GM19467 (cell line): ENCODE results near the gene PYY.

Experiments
- ATAC-seq: cut with Tn5 transposase; IDR thresholded peaks from one replicate; pipeline ENCODE4 v1.9.1; 2021; ENCODE audit warnings: mild to moderate bottlenecking, moderate library complexity; ENCODE audit not compliant: unreplicated experiment

PYY gene

DNA sequence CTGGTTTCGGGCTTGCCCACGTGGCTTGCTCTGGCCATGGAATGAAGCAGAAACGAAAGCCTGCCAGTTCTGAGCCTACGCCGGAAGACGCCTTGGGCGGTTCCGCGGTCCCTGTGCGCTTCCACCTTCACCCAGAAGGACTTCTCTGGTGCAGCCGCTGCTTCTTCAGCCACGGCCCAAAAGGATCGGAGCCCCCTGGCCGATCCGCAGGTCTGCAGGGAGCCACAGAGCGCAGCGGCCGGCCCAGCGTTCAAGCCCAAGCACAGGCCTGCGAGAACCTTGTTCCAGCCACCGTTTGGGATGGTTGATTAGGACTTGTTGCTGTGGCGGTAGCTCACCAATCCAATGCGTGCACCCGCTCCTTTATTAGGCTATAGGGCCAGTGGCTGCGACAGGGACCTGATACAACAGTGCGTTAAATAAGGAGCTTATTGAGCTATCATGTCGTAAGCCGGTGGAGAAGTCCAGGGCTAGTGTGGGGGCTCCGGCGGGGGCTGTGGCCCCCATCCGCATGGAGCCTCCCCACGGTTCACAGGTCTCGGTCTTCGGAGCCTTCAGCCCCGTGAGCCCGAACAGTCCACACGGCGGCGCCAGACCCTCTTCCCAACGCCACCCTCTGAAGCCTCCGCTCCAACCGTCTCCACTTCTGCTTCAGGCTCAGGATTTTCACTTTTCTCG is 36.3 kb downstream of the PYY start:
- ATAC-seq, result no peak

DNA sequence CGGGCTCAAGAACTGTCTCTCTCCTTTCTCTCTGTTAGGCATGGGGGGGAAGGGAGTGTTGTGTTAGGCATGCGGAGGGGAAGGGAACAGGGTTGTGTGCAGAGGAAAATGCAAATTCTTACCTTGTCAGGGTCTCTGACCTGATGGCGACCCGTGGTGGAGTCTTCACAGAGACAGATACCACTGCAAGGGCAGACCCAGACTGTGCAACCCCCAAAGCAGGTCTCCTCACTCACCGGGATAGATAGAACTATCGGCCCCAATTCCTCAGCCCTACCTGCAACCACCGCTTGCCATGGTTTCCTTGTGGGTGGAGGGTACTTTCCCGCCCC is 36.8 kb downstream of the PYY start:
- no peak for ATAC-seq

DNA sequence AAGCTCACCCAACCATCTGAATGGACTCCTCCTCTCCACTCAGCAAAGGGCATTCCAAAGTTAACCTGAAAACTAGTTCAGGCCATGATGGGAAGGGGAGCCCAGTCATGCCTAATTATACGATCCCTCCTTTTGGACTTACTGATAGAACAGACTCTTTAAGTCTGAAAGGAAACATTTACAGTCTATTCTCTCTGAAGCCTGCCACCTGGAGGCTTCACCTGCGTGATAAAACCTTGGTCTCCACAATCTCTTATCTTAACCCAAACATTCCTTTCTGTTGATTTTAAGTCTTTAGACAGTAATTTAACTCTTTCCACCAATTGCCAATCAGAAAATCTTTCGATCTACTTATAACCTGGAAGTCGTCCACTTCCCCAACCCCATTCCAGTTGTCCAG is 37.4 kb downstream of the PYY start:
- ATAC-seq, result no peak

DNA sequence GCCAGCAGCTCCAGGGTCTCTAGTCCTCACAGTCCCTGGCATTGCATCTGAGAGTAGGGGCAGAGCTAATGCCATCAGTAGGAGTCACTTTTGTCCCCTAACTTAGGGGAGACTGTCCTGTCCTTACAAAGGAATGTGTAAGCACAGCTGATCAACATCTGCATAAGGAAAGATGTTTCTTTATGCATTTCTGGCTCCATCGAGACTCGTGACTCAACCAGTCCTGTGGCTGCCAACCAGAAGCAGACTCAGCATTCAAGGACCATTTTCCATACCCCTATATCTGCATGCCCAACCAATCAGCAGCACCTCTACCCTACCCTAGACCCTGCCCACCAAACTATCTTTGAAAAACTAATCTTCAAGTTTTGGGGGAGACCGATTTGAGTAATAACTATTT is 38.2 kb downstream of the PYY start:
- no peak for ATAC-seq

DNA sequence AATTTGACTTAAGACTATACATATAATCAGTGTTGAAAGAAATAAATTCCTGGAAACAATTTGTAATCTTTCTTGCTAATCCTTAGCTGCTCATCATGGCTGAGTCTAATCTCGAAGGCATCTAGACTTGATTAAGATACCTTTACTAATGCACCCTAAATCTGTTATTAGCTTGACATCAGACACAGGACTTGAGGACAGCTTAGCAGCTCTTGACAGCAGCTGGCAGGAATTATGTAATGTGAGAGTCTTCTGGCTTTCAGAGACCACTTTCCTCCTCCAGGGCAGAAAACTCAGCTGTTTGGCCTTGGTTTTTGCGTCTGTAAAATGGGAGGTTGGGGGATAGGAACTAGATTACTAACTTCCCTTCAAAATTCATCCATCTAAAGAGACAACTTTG is 39.3 kb downstream of the PYY start:
- no peak for ATAC-seq

DNA sequence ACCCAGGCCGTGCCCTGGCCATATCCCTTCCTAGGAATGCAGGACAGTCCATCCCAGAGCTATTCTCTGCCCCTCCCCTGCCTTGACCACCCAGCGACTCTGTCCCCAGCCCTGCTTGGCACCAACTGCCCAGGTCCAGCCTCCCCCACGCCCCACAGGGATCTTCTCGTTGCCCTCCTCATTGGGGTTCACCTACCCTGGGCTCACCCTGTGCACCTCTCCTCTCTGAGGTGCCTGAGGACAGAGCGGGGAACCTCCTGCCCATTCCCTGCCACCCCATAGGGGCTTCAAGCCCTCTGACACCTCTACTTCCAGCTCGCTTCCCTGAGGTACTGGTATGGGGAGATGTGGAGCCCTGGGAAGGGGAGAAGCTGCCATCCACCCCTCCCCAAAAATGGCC is 40.2 kb downstream of the PYY start:
- no peak for ATAC-seq

DNA sequence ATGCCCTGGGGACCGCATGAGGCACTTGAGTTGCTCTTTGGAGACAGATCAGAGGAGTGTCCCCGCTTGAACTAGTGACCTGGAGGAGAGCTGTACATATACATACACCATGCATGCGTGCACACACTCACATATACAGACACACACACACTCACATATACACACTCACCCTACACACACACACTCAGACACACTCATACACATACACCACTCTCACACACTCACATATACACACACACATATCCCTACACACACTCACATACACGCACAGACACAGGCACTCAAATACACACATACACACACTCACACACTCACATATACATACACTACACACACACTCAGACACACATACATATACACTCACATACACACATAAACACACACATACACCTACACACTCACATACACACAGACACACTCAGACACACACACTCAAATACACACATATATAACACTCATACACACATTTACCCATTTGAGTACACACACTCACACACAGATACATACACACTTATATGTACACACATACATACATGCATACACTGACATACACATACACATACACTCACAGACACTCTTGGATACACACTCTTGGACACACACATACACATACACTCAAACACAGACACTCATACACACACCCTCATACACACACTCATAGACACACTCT is 41.0 kb downstream of the PYY start:
- no peak for ATAC-seq

DNA sequence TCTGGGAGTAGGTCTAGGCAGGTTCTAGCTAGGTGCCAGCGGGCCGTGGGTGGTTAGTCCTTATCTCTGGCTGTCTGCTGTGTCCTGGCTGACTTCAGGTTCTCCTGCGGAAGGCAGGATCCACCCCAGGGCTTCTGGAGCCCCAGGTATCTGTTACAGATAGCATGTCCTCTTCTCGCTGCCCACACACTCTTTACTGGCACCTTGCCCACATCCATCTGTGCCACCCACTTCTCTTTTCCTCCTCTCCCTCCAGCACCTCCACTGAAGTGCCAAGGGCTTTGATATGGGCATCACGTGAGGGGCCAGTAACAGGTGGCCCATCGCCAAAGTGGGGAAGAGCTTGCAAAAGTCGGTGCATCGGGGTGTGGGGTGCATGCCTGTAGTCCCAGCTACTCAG is 41.8 kb downstream of the PYY start:
- ATAC-seq, result no peak

DNA sequence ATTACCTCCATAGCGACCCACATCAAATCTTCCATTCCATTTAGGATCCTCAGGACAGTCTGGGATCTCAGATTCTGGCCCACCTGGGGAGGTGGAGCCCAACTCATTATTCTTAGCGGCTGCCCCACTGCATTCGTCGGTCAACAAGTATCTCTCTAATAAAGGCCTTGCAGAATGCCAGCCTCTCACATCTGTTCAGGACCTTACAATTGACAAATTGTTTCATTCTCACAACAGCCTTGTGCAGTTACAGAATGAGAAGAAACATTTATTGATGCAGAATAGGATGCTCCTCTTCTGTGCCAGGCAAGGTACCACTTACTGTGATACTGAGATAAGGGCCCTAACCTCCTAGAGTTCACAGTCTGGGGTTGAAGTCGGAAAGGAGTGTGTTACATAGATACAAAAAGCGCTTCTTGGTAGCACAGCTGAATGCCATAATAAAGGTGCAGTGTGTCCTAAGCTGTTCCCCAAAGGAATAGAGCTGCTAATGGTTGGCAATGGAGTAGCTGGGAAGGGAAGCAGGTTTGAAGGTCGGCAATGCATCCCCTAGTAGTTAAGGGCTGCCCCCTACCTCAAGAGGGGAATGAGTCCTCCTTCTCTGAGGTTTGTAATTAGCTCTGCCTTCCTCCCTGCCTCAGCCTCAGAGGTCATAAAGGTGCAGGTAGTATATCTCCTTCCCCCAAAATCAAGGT is 44.1 kb downstream of the PYY start:
- no peak for ATAC-seq

DNA sequence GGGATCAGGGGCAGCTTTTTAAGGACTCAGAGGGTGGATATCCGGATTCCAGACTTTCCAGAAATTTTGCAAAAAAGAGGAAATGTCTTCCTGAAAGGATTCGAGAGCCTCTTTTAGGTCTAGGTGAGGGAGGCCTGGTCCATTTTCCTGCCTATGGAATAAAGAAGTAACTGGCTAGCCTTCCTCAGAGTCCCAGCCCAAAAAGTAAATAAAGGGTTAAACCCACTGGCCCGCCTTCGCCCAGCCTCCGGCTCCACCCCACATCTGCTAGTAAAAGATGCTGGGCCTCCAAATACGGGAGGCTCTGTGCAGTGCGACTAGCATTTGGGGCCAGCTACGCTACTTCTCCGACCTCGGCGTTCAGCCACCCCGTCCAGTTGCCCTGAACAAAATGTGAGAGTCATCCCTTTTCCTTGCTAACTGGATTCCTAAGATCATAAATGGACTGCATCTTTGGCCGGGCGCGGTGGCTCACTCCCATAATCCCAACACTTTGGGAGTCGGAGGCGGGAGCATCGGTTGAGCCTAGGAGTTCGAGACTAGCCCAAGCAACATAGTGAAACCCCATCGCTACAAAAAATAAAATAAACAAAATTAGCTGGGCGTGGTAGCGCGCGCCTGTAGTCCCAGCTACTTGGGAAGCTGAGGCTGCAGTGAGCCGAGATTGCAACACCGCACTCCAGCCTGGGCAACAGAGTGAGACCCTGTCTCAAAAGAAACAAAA is 45.6 kb downstream of the PYY start:
- no peak for ATAC-seq

DNA sequence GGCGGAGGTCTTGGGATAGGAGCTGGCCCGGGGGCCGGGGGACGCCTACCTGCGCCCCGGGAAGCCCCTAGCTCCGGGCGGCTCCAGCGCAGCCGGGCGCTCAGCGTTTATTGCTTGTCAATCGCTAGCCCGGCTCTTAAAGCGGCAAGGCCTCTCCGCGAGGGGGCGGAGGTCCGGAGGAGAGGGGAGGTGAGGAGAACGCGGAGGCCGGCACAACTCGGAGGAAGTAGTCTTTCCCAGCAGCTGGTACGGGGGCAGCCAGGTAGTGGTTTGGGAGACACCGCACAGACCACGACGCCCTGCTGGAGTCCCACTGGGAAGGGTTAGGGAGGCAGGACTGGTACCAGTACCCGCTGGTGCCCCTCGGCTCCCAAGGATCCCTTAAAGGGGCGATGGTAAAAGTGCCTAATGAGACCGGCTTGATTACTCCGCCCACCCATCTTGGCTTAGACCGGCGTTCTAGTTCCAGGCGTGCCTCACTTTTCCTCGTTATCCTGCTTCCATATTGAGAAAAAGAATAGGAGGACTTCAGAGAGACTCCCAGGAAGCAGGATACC is 46.2 kb downstream of the PYY start, which contains the start of gene MPP2:
TSS of gene MPP2 (minus strand) at position 112 of the 557 bp plus-strand sequence. CDS start 3,076 bp downstream, outside the sequence.
- ATAC-seq, result no peak

DNA sequence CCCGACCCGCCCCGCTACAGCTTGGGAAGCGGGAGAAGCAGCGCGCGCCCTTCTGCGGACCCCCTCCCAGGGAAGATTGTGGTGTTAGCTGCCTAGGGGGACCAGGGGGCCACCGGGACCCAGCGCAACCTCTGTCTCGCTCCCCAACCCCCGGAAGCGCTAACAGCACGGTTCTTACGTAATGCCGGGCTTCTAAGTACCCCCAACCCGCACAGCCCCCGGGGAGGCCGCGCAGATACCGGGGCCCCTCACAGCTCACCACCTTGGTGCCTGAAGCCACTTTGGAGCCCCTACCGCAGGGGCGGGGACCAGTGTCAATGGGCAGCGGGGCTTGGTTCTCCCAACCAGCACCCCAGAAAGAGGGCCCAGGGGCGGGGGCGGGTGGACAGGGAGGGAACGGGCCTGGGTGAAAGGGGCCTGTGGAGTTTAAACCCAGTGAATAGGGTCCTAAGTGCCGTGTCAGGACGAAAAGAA is 46.8 kb downstream of the PYY start:
- ATAC-seq, result no peak

DNA sequence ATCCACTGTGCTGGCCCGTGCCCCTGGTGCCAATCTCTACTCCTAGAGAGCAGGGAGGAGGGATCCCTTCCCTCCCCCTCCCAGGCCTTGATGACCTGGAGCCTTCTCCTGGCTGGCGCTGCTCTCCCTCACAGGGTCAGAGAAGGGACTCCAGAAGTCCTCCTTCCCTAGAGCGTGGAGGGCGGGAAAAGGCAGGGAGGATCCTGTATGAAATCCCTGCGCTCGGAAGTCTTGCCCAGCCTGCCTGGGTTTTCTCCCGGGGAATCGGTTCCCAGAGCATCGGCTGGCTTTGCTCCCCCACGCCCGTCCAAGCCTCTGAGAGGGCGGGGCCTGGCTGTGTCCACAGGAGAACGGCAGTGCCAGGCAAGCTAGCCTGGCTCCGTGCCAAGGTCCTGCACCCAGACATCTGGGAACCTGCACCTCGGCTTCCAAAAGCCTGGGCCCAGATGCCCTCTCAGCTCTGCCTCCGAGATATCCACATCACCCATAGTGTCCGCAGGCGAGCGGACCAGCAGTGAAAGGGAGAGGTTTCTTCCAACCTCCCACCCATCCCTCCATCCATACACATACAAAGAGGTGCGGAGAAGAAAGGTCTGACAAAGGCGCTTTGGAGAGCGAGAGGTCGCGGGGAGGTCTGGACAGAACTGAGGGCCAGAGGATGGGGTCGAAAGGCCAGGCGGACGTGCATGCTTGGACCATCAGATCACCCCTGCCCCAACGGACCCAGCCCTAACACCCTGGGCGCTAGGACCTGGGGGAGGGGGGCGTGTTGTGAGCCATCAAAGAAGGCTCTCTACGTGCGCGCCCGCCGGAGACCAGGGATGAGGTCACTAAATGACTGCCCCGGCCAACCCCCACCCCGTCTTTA is 47.5 kb downstream of the PYY start:
- ATAC-seq, result no peak

DNA sequence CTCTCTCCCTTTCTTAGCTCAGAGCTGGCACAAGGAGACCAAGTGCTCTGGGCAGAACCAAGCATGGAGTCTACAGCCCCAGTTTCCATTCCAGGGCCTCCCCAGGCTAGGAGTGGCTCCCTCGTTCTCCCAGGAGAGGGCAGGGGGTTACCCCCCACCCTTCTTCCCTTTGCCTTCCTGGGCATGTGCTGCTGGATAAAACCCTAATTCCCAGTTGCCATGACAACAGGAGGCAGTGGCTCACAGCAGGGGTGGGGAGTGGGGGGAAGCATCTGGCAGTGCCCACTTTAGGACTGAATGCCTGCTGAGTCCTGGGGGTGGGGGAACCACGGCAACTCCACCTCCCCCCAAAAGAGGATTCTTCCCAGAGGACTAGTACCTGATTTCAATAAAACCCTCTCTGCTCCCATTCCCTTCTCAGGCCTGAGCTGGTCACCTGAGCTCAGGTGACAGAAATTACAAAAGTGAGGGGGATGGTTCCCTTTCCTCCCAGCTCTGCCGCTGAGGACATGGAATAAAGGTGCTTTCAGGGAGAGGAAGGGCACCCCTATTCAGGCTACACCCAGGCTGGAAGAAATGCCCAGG is 48.2 kb downstream of the PYY start:
- no peak for ATAC-seq
